Measurements from ENCODE around the gene ZBTB40. TPM values are rescaled to one million over a fixed set of nuclear protein-coding genes. Genes with fewer than 3 reads are reported as not detected.

ZBTB40 gene
- total RNA-seq, 1 donor from 2014 or later: 14.9 TPM

DNA sequence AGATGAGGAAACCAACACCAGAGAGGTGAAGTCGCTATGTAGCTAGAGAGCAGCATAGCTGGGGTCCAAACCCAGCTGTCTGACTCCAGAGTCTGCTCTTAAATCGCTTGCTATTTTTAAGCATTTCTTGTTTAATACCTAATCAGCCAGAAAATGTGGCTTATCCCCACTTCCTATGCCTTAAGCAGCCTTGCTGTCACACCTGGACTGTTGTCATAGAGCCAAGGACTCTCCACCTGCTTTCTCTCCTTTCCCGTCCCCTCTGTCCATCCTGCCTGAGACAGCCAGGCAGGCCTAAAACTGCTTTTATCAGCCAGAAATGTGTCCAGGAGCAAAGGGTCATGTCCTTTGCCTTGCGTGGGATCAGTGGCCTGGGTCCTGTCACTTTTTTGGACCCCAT is 83.3 kb downstream of the ZBTB40 start:
- H3K36me3 Mint-ChIP-seq: no peaks in the 10 kb centered on the region
- Histone ChIP-seq H3K27ac (no peak overlapping the region), H4K20me1 (ENCODE audit: low read depth) (no peaks in the 10 kb centered on the region), H3K4me2 (no peak overlapping the region), H3K36me3 (no peaks in the 10 kb centered on the region), H3K4me1 (no peaks in the 10 kb centered on the region), H3K4me3 (no peak overlapping the region), H3K79me2 (ENCODE audit: low read depth) (no peaks in the 10 kb centered on the region), H3F3A (ENCODE audit: low read depth) (no peaks in the 10 kb centered on the region), H3K9ac (no peak overlapping the region), H3K27me3 (no peaks in the 10 kb centered on the region), H2AFZ (replicated peaks) (no peak overlapping the region), H3K9me3 (ENCODE audit: low read depth) (no peaks in the 10 kb centered on the region)
- H3K4me3 Mint-ChIP-seq: no peak overlapping the region
- peaks cover 7% of the 10 kb centered on the region for H3K4me1 Mint-ChIP-seq
- no peaks in the 10 kb centered on the region for H3K27me3 Mint-ChIP-seq (ENCODE audit: insufficient read depth, low read depth)
- H3K27ac Mint-ChIP-seq: no peak overlapping the region
- TF ChIP-seq EZH2 (IDR thresholded peaks at IDR 0.05) (no peak), EZH2phosphoT487 (IDR thresholded peaks at IDR 0.05) (no peak)
- TF ChIP-seq, protein P1, sequence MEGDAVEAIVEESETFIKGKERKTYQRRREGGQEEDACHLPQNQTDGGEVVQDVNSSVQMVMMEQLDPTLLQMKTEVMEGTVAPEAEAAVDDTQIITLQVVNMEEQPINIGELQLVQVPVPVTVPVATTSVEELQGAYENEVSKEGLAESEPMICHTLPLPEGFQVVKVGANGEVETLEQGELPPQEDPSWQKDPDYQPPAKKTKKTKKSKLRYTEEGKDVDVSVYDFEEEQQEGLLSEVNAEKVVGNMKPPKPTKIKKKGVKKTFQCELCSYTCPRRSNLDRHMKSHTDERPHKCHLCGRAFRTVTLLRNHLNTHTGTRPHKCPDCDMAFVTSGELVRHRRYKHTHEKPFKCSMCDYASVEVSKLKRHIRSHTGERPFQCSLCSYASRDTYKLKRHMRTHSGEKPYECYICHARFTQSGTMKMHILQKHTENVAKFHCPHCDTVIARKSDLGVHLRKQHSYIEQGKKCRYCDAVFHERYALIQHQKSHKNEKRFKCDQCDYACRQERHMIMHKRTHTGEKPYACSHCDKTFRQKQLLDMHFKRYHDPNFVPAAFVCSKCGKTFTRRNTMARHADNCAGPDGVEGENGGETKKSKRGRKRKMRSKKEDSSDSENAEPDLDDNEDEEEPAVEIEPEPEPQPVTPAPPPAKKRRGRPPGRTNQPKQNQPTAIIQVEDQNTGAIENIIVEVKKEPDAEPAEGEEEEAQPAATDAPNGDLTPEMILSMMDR (IDR thresholded peaks at IDR 0.05): no peak
- no peak for DNase-seq (ENCODE audit: low spot score)
- H3K9me3 Mint-ChIP-seq: no peaks in the 10 kb centered on the region

GRCh38 chr1:22535399-22535798 is 83.7 kb downstream of the ZBTB40 start:
- H3K4me3 ChIP-seq: no peak overlapping the region
- Mint-ChIP-seq H3K27me3 (ENCODE audit: insufficient read depth, low read depth) (no peaks in the 10 kb centered on the region), H3K4me3 (no peak overlapping the region), H3K36me3 (no peaks in the 10 kb centered on the region), H3K27ac (no peak overlapping the region), H3K4me1 (peaks cover 3% of the 10 kb centered on the region), H3K9me3 (no peaks in the 10 kb centered on the region)
- H3K27ac ChIP-seq: no peak overlapping the region
- no peak overlapping the region for H3K4me2 ChIP-seq
- no peaks in the 10 kb centered on the region for H3F3A ChIP-seq (ENCODE audit: low read depth)
- no peak for DNase-seq (ENCODE audit: low spot score)
- no peaks in the 10 kb centered on the region for H3K36me3 ChIP-seq
- H3K27me3 ChIP-seq: no peaks in the 10 kb centered on the region
- no peaks in the 10 kb centered on the region for H4K20me1 ChIP-seq (ENCODE audit: low read depth)
- H2AFZ ChIP-seq (replicated peaks): no peak overlapping the region
- H3K9me3 ChIP-seq (ENCODE audit: low read depth): no peaks in the 10 kb centered on the region
- H3K4me1 ChIP-seq: no peaks in the 10 kb centered on the region
- H3K9ac ChIP-seq: no peak overlapping the region
- TF ChIP-seq, protein P1 (IDR thresholded peaks at IDR 0.05): no peak
- TF ChIP-seq EZH2 (IDR thresholded peaks at IDR 0.05): no peak
- H3K79me2 ChIP-seq (ENCODE audit: low read depth): no peaks in the 10 kb centered on the region

DNA sequence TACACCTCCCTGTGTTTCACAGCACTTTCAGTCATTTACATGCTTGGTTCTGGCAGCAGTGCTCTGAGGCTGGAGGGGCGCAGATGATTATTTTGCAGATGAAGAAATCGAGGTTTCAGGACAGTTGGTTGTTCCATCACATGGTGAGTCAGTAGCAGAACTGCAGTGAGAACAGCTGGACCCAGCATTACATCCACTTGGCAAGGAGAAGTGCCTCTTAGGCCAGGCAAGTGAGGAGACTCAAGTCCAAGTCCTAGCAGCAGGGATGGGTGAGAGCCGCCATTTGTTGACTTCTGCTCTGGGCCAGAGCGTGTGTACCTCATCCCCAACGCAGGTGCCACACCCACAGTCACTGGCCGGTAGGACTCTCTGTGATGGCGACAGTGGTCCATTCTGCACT is 84.9 kb downstream of the ZBTB40 start:
- Histone ChIP-seq H3K27me3 (no peaks in the 10 kb centered on the region), H3K4me1 (no peaks in the 10 kb centered on the region), H3K27ac (no peak overlapping the region), H3K4me3 (no peak overlapping the region), H3K4me2 (no peak overlapping the region), H3K36me3 (no peaks in the 10 kb centered on the region), H3F3A (ENCODE audit: low read depth) (no peaks in the 10 kb centered on the region), H2AFZ (replicated peaks) (no peak overlapping the region), H3K9ac (no peak overlapping the region), H3K9me3 (ENCODE audit: low read depth) (no peaks in the 10 kb centered on the region), H4K20me1 (ENCODE audit: low read depth) (no peaks in the 10 kb centered on the region), H3K79me2 (ENCODE audit: low read depth) (no peaks in the 10 kb centered on the region)
- H3K36me3 Mint-ChIP-seq: no peaks in the 10 kb centered on the region
- no peak overlapping the region for H3K4me3 Mint-ChIP-seq
- no peaks in the 10 kb centered on the region for H3K9me3 Mint-ChIP-seq
- TF ChIP-seq, protein P1 (IDR thresholded peaks at IDR 0.05): no peak
- peaks cover 3% of the 10 kb centered on the region for H3K4me1 Mint-ChIP-seq
- H3K27me3 Mint-ChIP-seq (ENCODE audit: insufficient read depth, low read depth): peaks cover 2% of the 10 kb centered on the region
- DNase-seq (ENCODE audit: low spot score): no peak
- no peak overlapping the region for H3K27ac Mint-ChIP-seq

Data from neural progenitor cell (in vitro differentiated cells).